HG03575 (cell line): ENCODE results near the gene LCE1E.

Experiments used
- ATAC-seq: cut with Tn5 transposase; IDR thresholded peaks from one replicate; pipeline ENCODE4 v1.9.1; 2021; ENCODE audit not compliant: unreplicated experiment, insufficient number of reproducible peaks, low FRiP score; ENCODE audit errors: extremely low read depth

Gene LCE1E

GRCh38 chr1:152774875-152775274 lies 11.2 kb upstream of the LCE1E start, which contains the start of gene LCE1F:
LCE1F (plus strand) TSS chr1:152775140; CDS start chr1:152776372, 1,232 bp downstream.
- ATAC-seq, result no peak

GRCh38 chr1:152776361-152776760 lies 9.7 kb upstream of the LCE1E start:
- ATAC-seq, result no peak

- ATAC-seq, result no peak
Observed at GRCh38 chr1:152777510-152778137, 8.4 kb upstream of the LCE1E start.

GRCh38 chr1:152783095-152783494 lies 3.0 kb upstream of the LCE1E start:
- ATAC-seq, result no peak

- ATAC-seq, result no peak
Observed at GRCh38 chr1:152795686-152796085, 9.6 kb downstream of the LCE1E start.

GRCh38 chr1:152796421-152796820 lies 10.4 kb downstream of the LCE1E start, which contains the start of gene LCE1D:
LCE1D (plus strand) TSS chr1:152796721; CDS start chr1:152797795, 1,074 bp downstream.
- ATAC-seq, result no peak

- ATAC-seq, result no peak
Observed at GRCh38 chr1:152801333-152801732, 15.3 kb downstream of the LCE1E start.

- ATAC-seq, result no peak
Observed at GRCh38 chr1:152806576-152806975, 20.5 kb downstream of the LCE1E start, which contains the start of gene LCE1C. LCE1C (minus strand) TSS chr1:152806651; CDS start chr1:152805478, 1,173 bp downstream.

GRCh38 chr1:152811050-152811449 lies 25.0 kb downstream of the LCE1E start:
- no peak for ATAC-seq

- ATAC-seq, result no peak
Observed at GRCh38 chr1:152811671-152812070, 25.6 kb downstream of the LCE1E start, which contains the start of gene LCE1B. LCE1B (plus strand) TSS chr1:152811971; CDS start chr1:152812447, 476 bp downstream.

GRCh38 chr1:152817309-152817708 lies 31.3 kb downstream of the LCE1E start:
- ATAC-seq, result no peak

GRCh38 chr1:152823294-152823693 lies 37.2 kb downstream of the LCE1E start:
- ATAC-seq, result no peak

GRCh38 chr1:152824964-152825363 lies 38.9 kb downstream of the LCE1E start:
- ATAC-seq, result no peak

GRCh38 chr1:152827173-152827572 lies 41.1 kb downstream of the LCE1E start, which contains the start of gene LCE1A:
LCE1A (plus strand) TSS chr1:152827473; CDS start chr1:152827473, 0 bp downstream.
- no peak for ATAC-seq

GRCh38 chr1:152836870-152837269 lies 50.8 kb downstream of the LCE1E start:
- no peak for ATAC-seq
